PC-9 (cell line): ENCODE measurements around the gene SPTSSA.

Experiments
- CTCF ChIP-seq: fragments of 200-600 bp; sonication (generic); conservative IDR thresholded peaks from 2 replicates; pipeline ENCODE4 v1.6.1; 2017; ENCODE audit warnings: mixed run types, antibody characterized with exemption, mild to moderate bottlenecking, moderate library complexity
- EZH2 ChIP-seq: fragments of 200-600 bp; sonication (generic); IDR thresholded peaks from 2 replicates; pipeline ENCODE4 v1.8.0; 2017; ENCODE audit warnings: antibody characterized with exemption, low read depth

GRCh38 chr14:34450542-34450915 is 11.5 kb downstream of the SPTSSA start:
- TF ChIP-seq CTCF (no peak), EZH2 (no peak)
